CD4-positive, alpha-beta T cell (primary cell): ENCODE measurements around the gene DHRS1. TPM values are rescaled to one million over a fixed set of nuclear protein-coding genes. Genes with fewer than 3 reads are reported as not detected.

ENCODE experiments used
- ATAC-seq: fragments of 200-7000 bp; cut with Tn5 transposase; one replicate; pipeline ENCODE4 v1.10.0; 2022; ENCODE audit warnings: mild to moderate bottlenecking; ENCODE audit not compliant: poor library complexity
- CTCF ChIA-PET: fragments of 350-600 bp; sonication (Branson Sonifier 250); formaldehyde crosslinking; loops from one replicate; lab custom pipeline; 2021; ENCODE audit warnings: antibody characterized with exemption, inconsistent platforms; lab: Charles Lee
- POLR2A ChIA-PET: fragments of 350-600 bp; sonication (Branson Sonifier 250); formaldehyde crosslinking; loops from one replicate; lab custom pipeline; 2021; ENCODE audit warnings: antibody characterized with exemption, inconsistent platforms; lab: Charles Lee
- DNase-seq, 14 experiments: peaks; one replicate each; pipeline ENCODE4 v3.0.0-alpha.2; 2013 to 2020; ENCODE audit warnings: mixed read lengths in 2 of 14
- H3K27ac ChIP-seq, 2 donors: one replicate each; pipeline versions ENCODE4 v1.5.1 to v1.7.0; 2013; ENCODE audit warnings: low read length in 2 of 2, low read depth in 1 of 2, mild to moderate bottlenecking in 1 of 2
- H3K27me3 ChIP-seq, 2 experiments: 1 replicate in 1 of 2; 2 replicates in 1 of 2; pipeline versions ENCODE4 v1.6.1 to v1.7.0; 2013; ENCODE audit warnings: low read length in 2 of 2, control low read depth in 1 of 2, mild to moderate bottlenecking in 1 of 2, moderate library complexity in 1 of 2; ENCODE audit not compliant: insufficient read depth in 2 of 2, control insufficient read depth in 1 of 2
- H3K36me3 ChIP-seq: one replicate; pipeline ENCODE4 v1.6.1; 2013; ENCODE audit warnings: low read length, control low read depth; ENCODE audit not compliant: insufficient read depth
- H3K4me1 ChIP-seq: one replicate; pipeline ENCODE4 v1.6.1; 2013; ENCODE audit warnings: low read length, control low read depth; ENCODE audit not compliant: insufficient read depth
- H3K4me3 ChIP-seq: one replicate; pipeline ENCODE4 v1.5.1; 2013; ENCODE audit warnings: mild to moderate bottlenecking, low read length, moderate library complexity
- H3K9me3 ChIP-seq, 2 experiments: 1 replicate in 1 of 2; 2 replicates in 1 of 2; pipeline versions ENCODE4 v1.6.1 to v1.7.0; 2013; ENCODE audit warnings: low read length in 2 of 2, mild to moderate bottlenecking in 2 of 2, control low read depth in 1 of 2, moderate library complexity in 1 of 2; ENCODE audit not compliant: control insufficient read depth in 1 of 2, insufficient read depth in 1 of 2
- H3K27ac Mint-ChIP-seq: one replicate; pipeline ENCODE4 v1.8.0; 2020; ENCODE audit warnings: mixed read lengths
- H3K27me3 Mint-ChIP-seq: one replicate; pipeline ENCODE4 v1.8.0; 2021; ENCODE audit warnings: mixed read lengths
- H3K36me3 Mint-ChIP-seq: one replicate; pipeline ENCODE4 v1.8.0; 2021; ENCODE audit warnings: low read depth, mixed read lengths
- H3K4me1 Mint-ChIP-seq: one replicate; pipeline ENCODE4 v1.8.0; 2021; ENCODE audit warnings: low read depth, mixed read lengths
- H3K4me3 Mint-ChIP-seq: one replicate; pipeline ENCODE4 v1.8.0; 2020; ENCODE audit warnings: mild to moderate bottlenecking, mixed read lengths
- H3K9me3 Mint-ChIP-seq: one replicate; pipeline ENCODE4 v1.8.0; 2020; ENCODE audit warnings: mixed read lengths
- intact Hi-C, 2 experiments: fragments of 100-400 bp; cut with DNase I in 1 of 2; cut with micrococcal nuclease in 1 of 2; formaldehyde crosslinking; loops; one replicate each; pipeline versions ENCODE4 v1.15.1 to v1.9.0; 2023 to 2025; cut with DNase I, micrococcal nuclease
- total RNA-seq, 174 experiments: library from RNA in 2 of 174; stranded (reverse) in 2 of 174; gene quantifications; one replicate each; pipeline ENCODE4 v1.2.3 and lab custom pipeline; 2021 to 2026
- TF ChIP-seq, protein P1 (sequence below): fragments of 200-600 bp; IDR thresholded peaks from one replicate; pipeline ENCODE4 v1.8.0; 2022; ENCODE audit warnings: antibody characterized with exemption, mild to moderate bottlenecking

Gene DHRS1
- total RNA-seq, 2 experiments from 2014 or later, result 21.5 to 23.5 TPM

DNA sequence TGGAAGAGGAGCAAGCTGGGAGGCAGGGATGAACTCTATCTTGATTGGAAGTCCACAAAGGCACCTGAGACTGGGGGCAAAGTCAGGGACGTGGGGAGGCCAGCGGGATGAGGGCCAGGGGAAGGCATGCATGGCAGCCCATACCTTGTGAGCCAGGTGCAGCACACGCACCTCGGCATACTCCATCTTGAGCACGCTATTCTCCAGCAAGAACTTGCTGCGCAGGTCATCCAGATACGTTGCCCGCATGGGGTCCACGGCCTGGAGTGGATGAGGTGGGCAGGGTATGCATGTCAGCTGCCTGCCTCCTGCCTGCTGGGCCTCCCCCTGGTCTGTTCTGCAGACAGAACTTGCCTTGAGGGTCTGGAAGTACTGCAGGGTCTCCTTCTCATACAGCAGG lies 32.1 kb downstream of the DHRS1 start:
- H3K9me3 Mint-ChIP-seq, result no peaks in the 10 kb centered on the region
- H3K27ac Mint-ChIP-seq, result no peak overlapping the region
- DNase-seq, result no peak
- peaks cover 71% of the 10 kb centered on the region for H3K36me3 Mint-ChIP-seq
- Histone ChIP-seq H3K9me3 (no peaks in the 10 kb centered on the region), H3K4me3 (no peak overlapping the region), H3K4me1 (peaks cover 20% of the 10 kb centered on the region), H3K27me3 (no peaks in the 10 kb centered on the region), H3K27ac (no peak overlapping the region), H3K36me3 (peaks cover 61% of the 10 kb centered on the region)
- peaks cover 22% of the 10 kb centered on the region for H3K4me1 Mint-ChIP-seq
- ChIA-PET CTCF (no interaction called here), POLR2A (interaction anchor here (0.6 to 0.9 kb wide), 2 partner anchors 26 to 29 kb away, joined by 3 to 4 read pairs; no protein-coding TSS in a partner anchor)
- TF ChIP-seq, protein P1, sequence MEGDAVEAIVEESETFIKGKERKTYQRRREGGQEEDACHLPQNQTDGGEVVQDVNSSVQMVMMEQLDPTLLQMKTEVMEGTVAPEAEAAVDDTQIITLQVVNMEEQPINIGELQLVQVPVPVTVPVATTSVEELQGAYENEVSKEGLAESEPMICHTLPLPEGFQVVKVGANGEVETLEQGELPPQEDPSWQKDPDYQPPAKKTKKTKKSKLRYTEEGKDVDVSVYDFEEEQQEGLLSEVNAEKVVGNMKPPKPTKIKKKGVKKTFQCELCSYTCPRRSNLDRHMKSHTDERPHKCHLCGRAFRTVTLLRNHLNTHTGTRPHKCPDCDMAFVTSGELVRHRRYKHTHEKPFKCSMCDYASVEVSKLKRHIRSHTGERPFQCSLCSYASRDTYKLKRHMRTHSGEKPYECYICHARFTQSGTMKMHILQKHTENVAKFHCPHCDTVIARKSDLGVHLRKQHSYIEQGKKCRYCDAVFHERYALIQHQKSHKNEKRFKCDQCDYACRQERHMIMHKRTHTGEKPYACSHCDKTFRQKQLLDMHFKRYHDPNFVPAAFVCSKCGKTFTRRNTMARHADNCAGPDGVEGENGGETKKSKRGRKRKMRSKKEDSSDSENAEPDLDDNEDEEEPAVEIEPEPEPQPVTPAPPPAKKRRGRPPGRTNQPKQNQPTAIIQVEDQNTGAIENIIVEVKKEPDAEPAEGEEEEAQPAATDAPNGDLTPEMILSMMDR, result no peak
- H3K27me3 Mint-ChIP-seq, result no peaks in the 10 kb centered on the region
- intact Hi-C loops, result no loop called here
- no peak for ATAC-seq
- no peak overlapping the region for H3K4me3 Mint-ChIP-seq

DNA sequence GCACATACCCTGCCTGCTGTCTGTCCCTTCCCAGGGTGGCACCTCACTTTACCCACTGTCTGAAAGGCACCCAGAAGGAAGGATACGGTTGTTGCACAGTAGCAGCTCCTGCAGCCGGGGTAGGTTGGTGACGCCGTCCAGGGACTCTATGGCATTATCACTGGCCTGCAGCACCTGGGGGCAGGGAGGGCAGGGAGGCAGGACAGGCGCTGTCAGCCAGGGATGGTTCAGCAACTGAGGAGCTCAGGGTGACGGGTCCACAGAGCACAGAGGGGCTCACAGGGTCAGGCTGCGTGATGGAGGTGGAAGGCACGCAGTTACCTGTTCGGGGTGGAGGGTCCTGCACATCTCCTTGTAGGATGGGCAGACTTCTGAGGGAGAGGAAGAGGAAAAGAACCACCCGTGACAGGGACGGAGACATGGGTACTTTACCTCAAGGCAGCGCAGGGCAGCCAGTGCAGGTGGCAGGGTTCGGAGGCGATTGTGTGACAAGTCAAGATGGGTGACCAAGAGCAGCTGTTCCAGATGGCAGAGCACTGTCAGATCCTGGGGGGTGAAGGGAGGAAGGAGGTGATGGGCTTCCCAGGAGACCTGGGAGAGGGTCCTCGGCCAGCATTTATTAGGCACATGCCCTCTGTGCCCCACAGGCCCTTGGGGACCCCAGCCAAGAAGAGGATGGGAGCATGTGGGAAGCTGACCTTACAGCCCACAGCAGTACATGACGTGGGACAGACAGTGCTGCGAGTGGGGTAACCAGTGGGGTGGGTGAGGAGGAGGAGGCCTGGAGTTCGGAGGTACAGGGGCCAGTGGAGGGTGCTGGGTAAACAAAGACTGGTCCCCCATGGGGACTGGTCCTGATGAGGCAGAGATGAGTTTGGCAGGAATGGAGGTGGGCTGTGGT lies 33.0 kb downstream of the DHRS1 start:
- CTCF ChIA-PET, result no interaction called here
- peaks cover 10% of the 10 kb centered on the region for H3K4me1 ChIP-seq
- H3K4me3 ChIP-seq, result no peak overlapping the region
- H3K36me3 ChIP-seq, result peaks cover 61% of the 10 kb centered on the region
- Mint-ChIP-seq H3K9me3 (no peaks in the 10 kb centered on the region), H3K27me3 (no peaks in the 10 kb centered on the region), H3K36me3 (peaks cover 77% of the 10 kb centered on the region), H3K4me1 (peaks cover 12% of the 10 kb centered on the region), H3K27ac (peak overlapping the region; percentile 19), H3K4me3 (no peak overlapping the region)
- intact Hi-C loops, result no loop called here
- DNase-seq (no peak), ATAC-seq (no peak)
- POLR2A ChIA-PET, result interaction anchor here (0.6 to 2.2 kb wide), 2 partner anchors 24 to 30 kb away, joined by 3 to 8 read pairs; partner anchors contain the start of gene TINF2
- H3K27ac ChIP-seq, result no peak overlapping the region
- no peaks in the 10 kb centered on the region for H3K9me3 ChIP-seq
- H3K27me3 ChIP-seq, result no peaks in the 10 kb centered on the region
- TF ChIP-seq, protein P1, result no peak

DNA sequence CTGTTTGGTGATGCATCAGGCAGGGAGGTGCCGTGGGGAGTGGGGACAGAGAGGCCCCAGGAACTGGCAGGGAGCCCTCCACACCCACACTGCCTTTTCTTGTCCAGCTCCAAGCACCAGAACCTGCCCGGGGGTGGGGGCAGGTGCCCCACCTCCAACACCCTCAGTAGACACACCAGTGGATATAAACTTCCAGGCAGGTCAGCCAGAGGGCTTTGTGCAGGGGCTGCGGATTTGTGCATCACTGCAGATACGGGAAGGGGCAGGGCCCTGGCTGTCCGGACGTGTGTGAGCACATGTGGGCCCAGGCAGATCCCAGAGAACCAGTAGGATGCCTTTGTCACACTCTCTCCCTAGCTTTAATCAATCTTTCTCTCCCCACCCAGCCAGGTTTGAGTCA lies 35.3 kb downstream of the DHRS1 start:
- ChIA-PET CTCF (no interaction called here), POLR2A (interaction anchor here (2.2 kb wide), 1 partner anchor 22 kb away, joined by 8 read pairs; the partner anchor contains the start of gene TINF2)
- DNase-seq, result no peak
- H3K36me3 Mint-ChIP-seq, result peaks cover 75% of the 10 kb centered on the region
- H3K4me3 Mint-ChIP-seq, result no peak overlapping the region
- TF ChIP-seq, protein P1, result no peak
- Histone ChIP-seq H3K4me3 (no peak overlapping the region), H3K4me1 (no peaks in the 10 kb centered on the region), H3K27me3 (no peaks in the 10 kb centered on the region), H3K27ac (no peak overlapping the region), H3K36me3 (peaks cover 60% of the 10 kb centered on the region), H3K9me3 (no peaks in the 10 kb centered on the region)
- H3K27ac Mint-ChIP-seq, result no peak overlapping the region
- intact Hi-C loops, result no loop called here
- ATAC-seq, result no peak
- H3K27me3 Mint-ChIP-seq, result no peaks in the 10 kb centered on the region
- H3K9me3 Mint-ChIP-seq, result no peaks in the 10 kb centered on the region
- no peaks in the 10 kb centered on the region for H3K4me1 Mint-ChIP-seq
